SK-N-SH (cell line): ENCODE measurements around the gene KBTBD13.

Source experiments
- CTCF ChIP-seq: fragments of 200-600 bp; sonication (generic); IDR thresholded peaks from 2 replicates; pipeline ENCODE4 v1.6.1; 2017; ENCODE audit warnings: antibody characterized with exemption, mild to moderate bottlenecking, moderate library complexity
- GATA2 ChIP-seq: sonication (generic); formaldehyde crosslinking; IDR thresholded peaks from 2 replicates; pipeline ENCODE4 v1.5.0; 2020; ENCODE audit warnings: mild to moderate bottlenecking, missing genetic modification reagents
- NFIC ChIP-seq: IDR thresholded peaks from 2 replicates; pipeline ENCODE4 v1.4.0; 2012; ENCODE audit warnings: borderline replicate concordance
- POLR2AphosphoS5 ChIP-seq: IDR thresholded peaks from 2 replicates; pipeline ENCODE4 v1.6.1; 2012; ENCODE audit warnings: low read depth, low read length
- TCF12 ChIP-seq: IDR thresholded peaks from 2 replicates; pipeline ENCODE4 v1.4.0; 2012

- TF ChIP-seq CTCF (no peak), POLR2AphosphoS5 (no peak), TCF12 (no peak), GATA2 (CRISPR knock-in tag) (no peak), NFIC (no peak)
Observed at GRCh38 chr15:65051266-65051665, 25.3 kb upstream of the KBTBD13 start.
